HepG2 (cell line): ENCODE results near the gene LAPTM4A. TPM values are rescaled to one million over a fixed set of nuclear protein-coding genes. Genes with fewer than 3 reads are reported as not detected.
A peak's percentile ranks its signal among the peaks of the same experiment; 100 is the strongest.

Source experiments
- ATAC-seq: fragments of 200-7000 bp; cut with Tn5 transposase; 3 replicates; pipeline ENCODE4 v1.9.1; 2020; ENCODE audit warnings: mild to moderate bottlenecking, moderate library complexity
- Bru-seq: library from RNA; stranded (reverse); fragments of 400-500 nt; gene quantifications from one replicate; lab custom pipeline; 2021; lab: Mats Ljungman, UMichigan
- BruChase-seq, 2 experiments: library from RNA; stranded (reverse); fragments of 400-500 nt; gene quantifications; one replicate each; lab custom pipeline; 2021; lab: Mats Ljungman, UMichigan
- BruUV-seq: library from RNA; stranded (reverse); fragments of 400-500 nt; replicated peaks from 2 replicates; lab custom pipeline; 2021; lab: Mats Ljungman, UMichigan
- CTCF ChIA-PET: fragments of 300-600 bp; formaldehyde crosslinking; extraction: SDS; loops from one replicate; lab custom pipeline; 2021; ENCODE audit warnings: low total read pairs, inconsistent platforms, low intra/inter-chr PET ratio; lab: Yijun Ruan, JAX
- POLR2A ChIA-PET: fragments of 350-600 bp; sonication (Branson Sonifier 250); formaldehyde crosslinking; loops from one replicate; lab custom pipeline; 2020; ENCODE audit warnings: antibody characterized with exemption, inconsistent platforms; lab: Yijun Ruan, JAX
- DNase-seq: peaks from one replicate; pipeline ENCODE4 v3.0.0-alpha.2; 2015; ENCODE audit warnings: low spot score
- FAIRE-seq: peaks from 3 replicates; lab custom pipeline; 2011; peaks lifted over from hg19 to GRCh38; lab: Jason Lieb, UNC
- H2AFZ ChIP-seq: one replicate; pipeline ENCODE4 v1.6.1; 2011; ENCODE audit warnings: low read length, inconsistent platforms
- H3K27ac ChIP-seq: fragments of 300-600 bp; 3 replicates; pipeline ENCODE4 v1.8.0; 2011; ENCODE audit warnings: mixed run types, mild to moderate bottlenecking, mixed read lengths, low read length, inconsistent platforms; ENCODE audit not compliant: insufficient read depth; ENCODE audit errors: extremely low read length
- H3K27me3 ChIP-seq, 2 experiments: fragments of 200-600 bp in 1 of 2; 2 replicates in 1 of 2; 3 replicates in 1 of 2; pipeline versions ENCODE4 v1.6.0 to v1.8.0; 2011; ENCODE audit warnings: low read length in 2 of 2, mild to moderate bottlenecking in 2 of 2, moderate library complexity in 2 of 2, inconsistent platforms in 1 of 2; ENCODE audit not compliant: insufficient read depth in 2 of 2, control insufficient read depth in 1 of 2
- H3K36me3 ChIP-seq, 2 experiments: fragments of 200-600 bp in 1 of 2; replicated peaks in 1 of 2; 2 replicates in 1 of 2; 3 replicates in 1 of 2; pipeline versions ENCODE4 v1.5.1 to v1.8.0; 2011; ENCODE audit warnings: low read length in 2 of 2, inconsistent platforms in 1 of 2; ENCODE audit not compliant: insufficient read depth in 2 of 2, control insufficient read depth in 1 of 2
- H3K4me1 ChIP-seq: 2 replicates; pipeline ENCODE4 v1.5.1; 2012; ENCODE audit warnings: low read length, inconsistent platforms; ENCODE audit not compliant: insufficient read depth
- H3K4me2 ChIP-seq: 2 replicates; pipeline ENCODE4 v1.6.0; 2011; ENCODE audit warnings: low read depth, low read length, inconsistent platforms
- H3K4me3 ChIP-seq, 3 experiments: fragments of 200-600 bp in 1 of 3; sonication (generic), shearing (Covaris generic) in 1 of 3; replicated peaks in 1 of 3; 2 replicates each; pipeline ENCODE4 v1.5.1; 2011 to 2016; ENCODE audit warnings: low read length in 3 of 3, inconsistent platforms in 2 of 3, low read depth in 2 of 3, mild to moderate bottlenecking in 2 of 3, control low read depth in 1 of 3, mixed read lengths in 1 of 3; ENCODE audit not compliant: insufficient read depth in 1 of 3
- H3K79me2 ChIP-seq: one replicate; pipeline ENCODE4 v1.6.1; 2011; ENCODE audit warnings: low read length, inconsistent platforms; ENCODE audit not compliant: insufficient read depth
- H3K9ac ChIP-seq: 2 replicates; pipeline ENCODE4 v1.6.0; 2011; ENCODE audit warnings: mild to moderate bottlenecking, low read depth, low read length, inconsistent platforms; ENCODE audit not compliant: insufficient read depth
- H3K9me3 ChIP-seq: 2 replicates; pipeline ENCODE4 v1.5.1; 2012; ENCODE audit warnings: mild to moderate bottlenecking, low read length
- H4K20me1 ChIP-seq: 2 replicates; pipeline ENCODE4 v1.6.0; 2011; ENCODE audit warnings: inconsistent platforms, mild to moderate bottlenecking, low read length, moderate library complexity; ENCODE audit not compliant: insufficient read depth
- AGO2 ChIP-seq: fragments of 200-400 bp; formaldehyde crosslinking; optimal IDR thresholded peaks from 2 replicates; pipeline ENCODE3; 2017; ENCODE audit warnings: mild to moderate bottlenecking, low read depth, low read length, moderate library complexity
- AKAP8 ChIP-seq: sonication (generic); formaldehyde crosslinking; IDR thresholded peaks from 2 replicates; pipeline ENCODE4 v1.5.1; 2020; ENCODE audit warnings: mild to moderate bottlenecking, missing genetic modification reagents
- BRF2 ChIP-seq: sonication (generic); formaldehyde crosslinking; IDR thresholded peaks from 2 replicates; pipeline ENCODE4 v1.8.1; 2022; ENCODE audit warnings: mild to moderate bottlenecking, missing genetic modification reagents
- ISL2 ChIP-seq: sonication (generic); formaldehyde crosslinking; IDR thresholded peaks from 2 replicates; pipeline ENCODE4 v1.5.0; 2020; ENCODE audit warnings: missing genetic modification reagents
- NR0B2 ChIP-seq: sonication (generic); formaldehyde crosslinking; IDR thresholded peaks from 2 replicates; pipeline ENCODE4 v1.4.0; 2020; ENCODE audit warnings: mild to moderate bottlenecking, missing genetic modification reagents
- SCMH1 ChIP-seq: sonication (generic); formaldehyde crosslinking; IDR thresholded peaks from 2 replicates; pipeline ENCODE4 v1.9.0; 2021; ENCODE audit warnings: missing genetic modification reagents, mild to moderate bottlenecking, borderline replicate concordance
- THAP11 ChIP-seq: IDR thresholded peaks from 2 replicates; pipeline ENCODE4 v1.6.1; 2016; ENCODE audit warnings: missing biosample characterization, missing genetic modification reagents
- ZFP82 ChIP-seq: sonication (generic); formaldehyde crosslinking; IDR thresholded peaks from 2 replicates; pipeline ENCODE4 v1.5.1; 2020; ENCODE audit warnings: mild to moderate bottlenecking, missing genetic modification reagents, borderline replicate concordance
- ZIK1 ChIP-seq: sonication (generic); formaldehyde crosslinking; IDR thresholded peaks from 2 replicates; pipeline ENCODE4 v1.5.0; 2020; ENCODE audit warnings: mild to moderate bottlenecking, low read depth, missing genetic modification reagents, borderline replicate concordance
- ZNF580 ChIP-seq: IDR thresholded peaks from 2 replicates; pipeline ENCODE4 v1.6.1; 2016; ENCODE audit warnings: low read depth, borderline replicate concordance
- ZNF607 ChIP-seq: sonication (generic); formaldehyde crosslinking; IDR thresholded peaks from 2 replicates; pipeline ENCODE4 v1.5.1; 2020; ENCODE audit warnings: missing genetic modification reagents, mild to moderate bottlenecking, borderline replicate concordance
- WGBS: methylation state at CpG from one replicate; pipeline ENCODE4 v1.1.6; 2017; ENCODE audit warnings: low lambda C conversion rate; 5-methylcytosine and 5-hydroxymethylcytosine counted together
- in situ Hi-C: cut with HindIII; loops from 2 replicates; pipeline ENCODE4 v1.10.0; 2017; ENCODE audit warnings: low pct_unique_long_range_greater_than_20kb; ENCODE audit not compliant: extremely low pct_ligation_motif_present
- intact Hi-C: fragments of 100-400 bp; cut with micrococcal nuclease; formaldehyde crosslinking; loops from one replicate; pipeline ENCODE4 v1.10.0; 2022; ENCODE audit not compliant: unreplicated experiment
- long read RNA-seq, 2 experiments: library from RNA in 1 of 2; library from polyadenylated mRNA in 1 of 2; stranded (forward) in 1 of 2; unstranded in 1 of 2; transcript quantifications; one replicate each; pipeline ENCODE4 v2.0.0, GENCODE V29; 2019 to 2022
- polyA minus RNA-seq, 3 experiments: library from RNA; depleted of rRNA, polyadenylated mRNA; stranded (reverse); fragments of >200 nt; gene quantifications; 2 replicates each; pipeline ENCODE4 v1.2.3, GENCODE V29; 2011; ENCODE audit warnings: low replicate concordance in 1 of 3
- polyA plus RNA-seq, 8 experiments: library from polyadenylated mRNA; depleted of rRNA in 3 of 8; stranded (reverse) in 7 of 8; unstranded in 1 of 8; fragments of >200 nt; fragmentation: Illumina TruSeq in 4 of 8; extraction: Trizol in 4 of 8; gene quantifications; 2 replicates each; pipeline versions ENCODE4 v1.2.1 to v1.2.3, GENCODE V29; 2011 to 2016; ENCODE audit warnings: low read depth in 4 of 8, missing spikeins in 1 of 8, mixed read lengths in 1 of 8; ENCODE audit not compliant: insufficient read depth in 1 of 8
- total RNA-seq, 5 experiments: library from RNA; depleted of rRNA; stranded (reverse); fragments of >200 nt; fragmentation: Illumina TruSeq; extraction: Trizol; gene quantifications; 2 replicates each; pipeline ENCODE4 v1.2.3, GENCODE V29; 2016; ENCODE audit warnings: low read depth in 1 of 5

Gene LAPTM4A
- total RNA-seq (2016; rRNA removed; fragmentation: Illumina TruSeq; extraction: Trizol) (82.8 and 116 TPM in 2 replicates), polyA plus RNA-seq (2011; rRNA removed) (491 and 558 TPM in 2 replicates), polyA minus RNA-seq (2011; rRNA and poly(A)+ RNA removed; ENCODE audit: low replicate concordance) (123 and 176 TPM in 2 replicates), Bru-seq, nascent RNA (percentile 96 among the genes with signal in this experiment), BruChase-seq, experiment 1, labeled RNA remaining after a 6-hour chase (percentile 97 among the genes with signal in this experiment), BruChase-seq, experiment 2, labeled RNA remaining after a 2-hour chase (percentile 93 among the genes with signal in this experiment)
- 18.7 and 21.2 TPM in 2 replicates for total RNA-seq (2016; cell fraction: cytosol; rRNA removed; fragmentation: Illumina TruSeq; extraction: Trizol; ENCODE audit: low read depth)
- 83.7 and 119 TPM in 2 replicates for total RNA-seq (2016; cell fraction: insoluble cytoplasmic fraction; rRNA removed; fragmentation: Illumina TruSeq; extraction: Trizol)
- total RNA-seq (2016; cell fraction: membrane; rRNA removed; fragmentation: Illumina TruSeq; extraction: Trizol): 35.7 and 39.5 TPM in 2 replicates
- 127 and 144 TPM in 2 replicates for total RNA-seq (2016; cell fraction: nucleus; rRNA removed; fragmentation: Illumina TruSeq; extraction: Trizol)
- 344 and 527 TPM in 2 replicates for polyA plus RNA-seq (2011; cell fraction: cytosol; rRNA removed)
- polyA plus RNA-seq (2011; cell fraction: nucleus; rRNA removed): 114 and 137 TPM in 2 replicates
- 288 and 349 TPM in 2 replicates for polyA plus RNA-seq (2012)
- polyA plus RNA-seq (2016; cell fraction: cytosol; fragmentation: Illumina TruSeq; extraction: Trizol; ENCODE audit: low read depth): 46.6 and 49.9 TPM in 2 replicates
- 181 and 190 TPM in 2 replicates for polyA plus RNA-seq (2016; cell fraction: insoluble cytoplasmic fraction; fragmentation: Illumina TruSeq; extraction: Trizol; ENCODE audit: low read depth)
- 62.5 and 62.8 TPM in 2 replicates for polyA plus RNA-seq (2016; cell fraction: membrane; fragmentation: Illumina TruSeq; extraction: Trizol; ENCODE audit: low read depth)
- polyA plus RNA-seq (2016; cell fraction: nucleus; fragmentation: Illumina TruSeq; extraction: Trizol; ENCODE audit: insufficient read depth, low read depth): 365 and 398 TPM in 2 replicates
- 150 and 184 TPM in 2 replicates for polyA minus RNA-seq (2011; cell fraction: cytosol; rRNA and poly(A)+ RNA removed)
- 93.0 and 135 TPM in 2 replicates for polyA minus RNA-seq (2011; cell fraction: nucleus; rRNA and poly(A)+ RNA removed)
- long read RNA-seq, experiment 1, transcript LAPTM4A-201 (7 exons, 1,765 nt): major isoform, 288 of 310 reads
- long read RNA-seq, experiment 1, partial matches to known transcripts: 12 of 310 reads
- long read RNA-seq, experiment 1, other reads (novel, unspliced or antisense): 10 of 310 reads
- long read RNA-seq, experiment 2, transcript LAPTM4A-201 (7 exons, 1,765 nt): major isoform, 316 of 687 reads
- long read RNA-seq, experiment 2, transcript LAPTM4A-202 (3 exons, 487 nt): minor isoform, 8 of 687 reads
- long read RNA-seq, experiment 2, partial matches to known transcripts: 71 of 687 reads
- long read RNA-seq, experiment 2, other reads (novel, unspliced or antisense): 292 of 687 reads

GRCh38 chr2:20051532-20052228, at the start of gene LAPTM4A:
Gene LAPTM4A, minus strand, starts transcription at chr2:20051628. Its CDS starts 108 bp downstream, at chr2:20051520.
- Histone ChIP-seq H3K27ac (peak within 1 kb of the TSS; percentile 97), H3K9me3 (no peaks in the 10 kb centered on the region), H3K79me2 (peaks cover 44% of the 10 kb centered on the region), H3K4me3 (peak within 1 kb of the TSS; percentile 84 to 97 (median 92)), H3K4me2 (peak within 1 kb of the TSS; percentile 96), H4K20me1 (peaks cover 36% of the 10 kb centered on the region), H3K9ac (peak within 1 kb of the TSS; percentile 96), H3K27me3 (peaks cover 0 to 3% of the 10 kb centered on the region in 2 experiments; a peak in 1 of 5 replicates), H3K36me3 (no peaks in the 10 kb centered on the region), H2AFZ (peak within 1 kb of the TSS; percentile 95), H3K4me1 (peaks cover 56% of the 10 kb centered on the region)
- 2% methylated on average over 45 of the region's 45 CpGs for WGBS
- BruUV-seq: no TSS peak
- ChIA-PET CTCF (interaction anchor here (1.2 kb wide), 1 partner anchor 43 kb away, joined by 4 read pairs; no protein-coding TSS in a partner anchor), POLR2A (interaction anchor here (0.6 to 6.6 kb wide), 30 partner anchors 8 to 615 kb away, joined by 3 to 109 read pairs (median 9); partner anchors contain the start of genes GDF7, MATN3, RHOB and WDR35)
- DNase-seq: peak; percentile 100
- peak; percentile 97 for ATAC-seq
- in situ Hi-C loops: loop anchor here (5.0 kb wide), 1 partner anchor 41 kb away; no protein-coding TSS in a partner anchor
- intact Hi-C loops: loop anchor here (1.0 to 2.0 kb wide), 4 partner anchors 15 to 61 kb away; partner anchors contain the start of gene WDR35
- peak; percentile 99 for FAIRE-seq
- TF ChIP-seq SCMH1 (CRISPR knock-in tag) (no peak), ZNF580 (CRISPR knock-in tag) (no peak), AKAP8 (CRISPR knock-in tag) (peak; percentile 74; the same call in 1 of the 2 replicates), BRF2 (CRISPR knock-in tag) (peak; percentile 94), AGO2 (no peak), ZFP82 (CRISPR knock-in tag) (peak; percentile 90; the same call in 1 of the 2 replicates), ISL2 (no peak; the same call in 1 of the 2 replicates), ZNF607 (CRISPR knock-in tag) (peak; percentile 95), THAP11 (peak; percentile 86), NR0B2 (no peak), ZIK1 (no peak)
